ENCODE measurements around the gene TBC1D22B. TPM values are rescaled to one million over a fixed set of nuclear protein-coding genes. Genes with fewer than 3 reads are reported as not detected.

The TBC1D22B gene
- total and polyA plus RNA-seq, 7 donors = 4.3 to 25.6 (median 9.0) TPM

- ATAC-seq (peak in 1 of 4 donors; percentile 37), DNase-seq (no peak)
- 30 to 39% (median 38%) methylated on average over 1 of the region's 1 CpG for WGBS, 3 donors
- no peak for TF ChIP-seq CTCF (IDR thresholded peaks at IDR 0.05)
- Histone ChIP-seq H3K27ac (no peak overlapping the region), H3K9me3 (no peaks in the 10 kb centered on the region), H3K4me3 (no peak overlapping the region), H3K36me3 (ENCODE audit: insufficient read depth in 1 of 2, low read depth in 1 of 2) (peaks cover 4 to 53% of the 10 kb centered on the region in 2 donors), H3K4me1 (peaks cover 6% of the 10 kb centered on the region), H3K27me3 (ENCODE audit: insufficient read depth in 3 of 3, low read length in 2 of 3) (no peaks in the 10 kb centered on the region)
- intact Hi-C loops (cut with DNase I) = no loop called here
Observed at GRCh38 chr6:37369321-37370201, 112.0 kb downstream of the TBC1D22B start.

- DNase-seq = no peak
- TF ChIP-seq CTCF (IDR thresholded peaks at IDR 0.05) = no peak
- Histone ChIP-seq H3K27ac (no peak overlapping the region), H3K27me3 (ENCODE audit: insufficient read depth in 3 of 3, low read length in 2 of 3) (no peaks in the 10 kb centered on the region), H3K9me3 (no peaks in the 10 kb centered on the region), H3K36me3 (ENCODE audit: insufficient read depth in 1 of 2, low read depth in 1 of 2) (peaks cover 6 to 69% of the 10 kb centered on the region in 2 donors), H3K4me1 (peaks cover 6% of the 10 kb centered on the region), H3K4me3 (no peak overlapping the region)
- 58 to 70% (median 63%) methylated on average over 4 of the region's 4 CpGs for WGBS, 3 donors
- intact Hi-C loops (cut with DNase I) = no loop called here
- no peak for ATAC-seq
Observed at GRCh38 chr6:37371154-37372083, 113.8 kb downstream of the TBC1D22B start.

GRCh38 chr6:37372116-37372515, 114.5 kb downstream of the TBC1D22B start:
- ATAC-seq = no peak
- 97 to 100% (median 98%) methylated on average over 1 of the region's 1 CpG for WGBS, 3 donors
- H3K36me3 ChIP-seq (ENCODE audit: insufficient read depth in 1 of 2, low read depth in 1 of 2) = peaks cover 6 to 76% of the 10 kb centered on the region in 2 donors
- peaks cover 6% of the 10 kb centered on the region for H3K4me1 ChIP-seq
- no peak for DNase-seq
- no peak overlapping the region for H3K27ac ChIP-seq
- no peak overlapping the region for H3K4me3 ChIP-seq
- no peaks in the 10 kb centered on the region for H3K9me3 ChIP-seq
- H3K27me3 ChIP-seq (ENCODE audit: insufficient read depth in 3 of 3, low read length in 2 of 3) = no peaks in the 10 kb centered on the region
- intact Hi-C loops (cut with DNase I) = no loop called here
- no peak for TF ChIP-seq CTCF (IDR thresholded peaks at IDR 0.05)

GRCh38 chr6:37373822-37374471, 116.4 kb downstream of the TBC1D22B start:
- no peaks in the 10 kb centered on the region for H3K27me3 ChIP-seq (ENCODE audit: insufficient read depth in 3 of 3, low read length in 2 of 3)
- no peak overlapping the region for H3K4me3 ChIP-seq
- ATAC-seq (no peak), DNase-seq (no peak)
- intact Hi-C loops (cut with DNase I) = no loop called here
- peaks cover 2 to 82% of the 10 kb centered on the region in 2 donors for H3K36me3 ChIP-seq (ENCODE audit: insufficient read depth in 1 of 2, low read depth in 1 of 2)
- H3K4me1 ChIP-seq = peaks cover 6% of the 10 kb centered on the region
- WGBS, 3 donors = 82 to 96% (median 94%) methylated on average over 1 of the region's 1 CpG
- H3K27ac ChIP-seq = no peak overlapping the region
- no peaks in the 10 kb centered on the region for H3K9me3 ChIP-seq
- no peak for TF ChIP-seq CTCF (IDR thresholded peaks at IDR 0.05)

Data from psoas muscle (tissue), 8 donors.